GM12891 (cell line): ENCODE results near the gene CT45A5.
"Not testable (repeated sequence)": the region's sequence is repeated elsewhere in the genome, so short reads cannot be mapped to it uniquely, and the experiment has no call there.

Source experiments
- PAX5 ChIP-seq: IDR thresholded peaks from 2 replicates; pipeline ENCODE4 v1.6.1; 2011; ENCODE audit warnings: low read length, moderate library complexity, mild to moderate bottlenecking; ENCODE audit not compliant: insufficient read depth, severe bottlenecking
- POLR2A ChIP-seq: IDR thresholded peaks from 2 replicates; pipeline ENCODE4 v1.6.1; 2011; ENCODE audit warnings: low read depth, low read length, control low read depth
- POLR2AphosphoS5 ChIP-seq: IDR thresholded peaks from 2 replicates; pipeline ENCODE4 v1.6.1; 2011; ENCODE audit warnings: low read depth, low read length, control low read depth
- SPI1 ChIP-seq: IDR thresholded peaks from 2 replicates; pipeline ENCODE4 v1.6.1; 2011; ENCODE audit warnings: low read depth, low read length, control low read depth
- TAF1 ChIP-seq: IDR thresholded peaks from 2 replicates; pipeline ENCODE4 v1.6.1; 2011; ENCODE audit warnings: low read depth, low read length, control low read depth

- not testable (repeated sequence) for TF ChIP-seq POLR2AphosphoS5, PAX5, TAF1, POLR2A, SPI1
Measured at GRCh38 chrX:135819912-135820311, 34.6 kb upstream of the CT45A5 start, which contains the start of gene CT45A2.
